Osteoblast (primary cell): ENCODE data around the gene OR52B6. TPM values are rescaled to one million over a fixed set of nuclear protein-coding genes. Genes with fewer than 3 reads are reported as not detected.

Experiments used
- DNase-seq: peaks from one replicate; pipeline ENCODE4 v3.0.0; 2011; ENCODE audit warnings: low spot score, mixed read lengths; ENCODE audit not compliant: insufficient read length; ENCODE audit errors: missing footprints
- H2AFZ ChIP-seq: 2 replicates; pipeline ENCODE4 v1.6.0; 2011; ENCODE audit warnings: mild to moderate bottlenecking, low read length
- H3K27ac ChIP-seq: 2 replicates; pipeline ENCODE4 v1.5.1; 2011; ENCODE audit warnings: mild to moderate bottlenecking, low read depth, low read length, moderate library complexity
- H3K27me3 ChIP-seq: 2 replicates; pipeline ENCODE4 v1.6.0; 2012; ENCODE audit warnings: mild to moderate bottlenecking, control low read depth, inconsistent platforms, low read length, moderate library complexity; ENCODE audit not compliant: insufficient read depth
- H3K36me3 ChIP-seq: 2 replicates; pipeline ENCODE4 v1.5.1; 2011; ENCODE audit warnings: mild to moderate bottlenecking, low read length, control low read depth, moderate library complexity; ENCODE audit not compliant: insufficient read depth
- H3K4me1 ChIP-seq: 2 replicates; pipeline ENCODE4 v1.5.1; 2011; ENCODE audit warnings: mild to moderate bottlenecking, low read length, control low read depth, moderate library complexity; ENCODE audit not compliant: insufficient read depth
- H3K4me2 ChIP-seq: 2 replicates; pipeline ENCODE4 v1.6.0; 2011; ENCODE audit warnings: mild to moderate bottlenecking, low read length; ENCODE audit not compliant: insufficient read depth
- H3K4me3 ChIP-seq: fragments of 200-600 bp; sonication (generic); 3 replicates; pipeline ENCODE4 v1.5.1; 2012; ENCODE audit warnings: mild to moderate bottlenecking, low read length, inconsistent platforms; ENCODE audit not compliant: insufficient read depth
- H3K79me2 ChIP-seq: 2 replicates; pipeline ENCODE4 v1.6.0; 2012; ENCODE audit warnings: mild to moderate bottlenecking, low read length, control low read depth, inconsistent platforms; ENCODE audit not compliant: insufficient read depth
- H3K9me3 ChIP-seq: 2 replicates; pipeline ENCODE4 v1.5.1; 2011; ENCODE audit warnings: low read depth, low read length, control low read depth
- H4K20me1 ChIP-seq: 2 replicates; pipeline ENCODE4 v1.6.0; 2012; ENCODE audit warnings: mild to moderate bottlenecking, low read length, control low read depth; ENCODE audit not compliant: insufficient read depth
- total RNA-seq: library from RNA; depleted of rRNA; stranded (reverse); fragments of >200 nt; gene quantifications from 2 replicates; pipeline ENCODE4 v1.2.3, GENCODE V29; 2012
- TF ChIP-seq, protein P1 (sequence below): IDR thresholded peaks from 2 replicates; pipeline ENCODE4 v1.5.1; 2011; ENCODE audit warnings: mild to moderate bottlenecking, low read depth, low read length, moderate library complexity; ENCODE audit errors: extremely low read depth

Gene OR52B6
- total RNA-seq, 1 donor, result not detected

- Histone ChIP-seq H3K27ac (peak overlapping the region; percentile 45), H3K4me1 (peaks cover 32% of the 10 kb centered on the region), H4K20me1 (no peaks in the 10 kb centered on the region), H3K4me2 (no peak overlapping the region), H3K9me3 (no peaks in the 10 kb centered on the region), H2AFZ (peak overlapping the region; percentile 50), H3K27me3 (no peaks in the 10 kb centered on the region), H3K4me3 (no peak overlapping the region), H3K79me2 (peaks cover 9% of the 10 kb centered on the region), H3K36me3 (peaks cover 3% of the 10 kb centered on the region)
- TF ChIP-seq, protein P1, sequence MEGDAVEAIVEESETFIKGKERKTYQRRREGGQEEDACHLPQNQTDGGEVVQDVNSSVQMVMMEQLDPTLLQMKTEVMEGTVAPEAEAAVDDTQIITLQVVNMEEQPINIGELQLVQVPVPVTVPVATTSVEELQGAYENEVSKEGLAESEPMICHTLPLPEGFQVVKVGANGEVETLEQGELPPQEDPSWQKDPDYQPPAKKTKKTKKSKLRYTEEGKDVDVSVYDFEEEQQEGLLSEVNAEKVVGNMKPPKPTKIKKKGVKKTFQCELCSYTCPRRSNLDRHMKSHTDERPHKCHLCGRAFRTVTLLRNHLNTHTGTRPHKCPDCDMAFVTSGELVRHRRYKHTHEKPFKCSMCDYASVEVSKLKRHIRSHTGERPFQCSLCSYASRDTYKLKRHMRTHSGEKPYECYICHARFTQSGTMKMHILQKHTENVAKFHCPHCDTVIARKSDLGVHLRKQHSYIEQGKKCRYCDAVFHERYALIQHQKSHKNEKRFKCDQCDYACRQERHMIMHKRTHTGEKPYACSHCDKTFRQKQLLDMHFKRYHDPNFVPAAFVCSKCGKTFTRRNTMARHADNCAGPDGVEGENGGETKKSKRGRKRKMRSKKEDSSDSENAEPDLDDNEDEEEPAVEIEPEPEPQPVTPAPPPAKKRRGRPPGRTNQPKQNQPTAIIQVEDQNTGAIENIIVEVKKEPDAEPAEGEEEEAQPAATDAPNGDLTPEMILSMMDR, result no peak
- no peak for DNase-seq
Observed at GRCh38 chr11:5603326-5603725, 22.6 kb downstream of the OR52B6 start.

DNA sequence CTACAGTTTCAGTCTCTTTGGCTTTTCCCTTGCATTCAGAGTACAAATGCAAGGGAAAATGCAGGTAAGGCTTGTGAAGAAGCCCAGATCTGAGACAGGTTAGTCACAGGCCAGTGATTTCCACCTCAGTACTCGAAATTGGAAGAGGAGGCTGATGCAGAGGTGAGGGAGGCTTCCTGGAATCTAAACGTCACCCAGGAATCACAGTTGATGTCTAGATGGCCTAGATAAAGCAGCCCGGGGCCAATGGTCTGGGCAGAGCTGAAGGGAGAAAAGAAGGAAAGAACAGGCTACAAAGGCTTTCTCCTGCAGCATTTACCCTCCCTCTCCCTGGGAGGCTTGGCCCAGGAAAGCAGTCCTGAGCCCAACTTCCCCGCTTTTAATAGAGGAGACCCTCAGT lies 24.2 kb downstream of the OR52B6 start:
- no peak overlapping the region for H3K27ac ChIP-seq
- H3K9me3 ChIP-seq, result no peaks in the 10 kb centered on the region
- H3K4me3 ChIP-seq, result no peak overlapping the region
- TF ChIP-seq, protein P1, result no peak
- H3K36me3 ChIP-seq, result peaks cover 3% of the 10 kb centered on the region
- H3K4me2 ChIP-seq, result no peak overlapping the region
- H3K27me3 ChIP-seq, result no peaks in the 10 kb centered on the region
- H3K79me2 ChIP-seq, result peaks cover 3% of the 10 kb centered on the region
- DNase-seq, result no peak
- no peaks in the 10 kb centered on the region for H4K20me1 ChIP-seq
- H2AFZ ChIP-seq, result no peak overlapping the region
- peaks cover 40% of the 10 kb centered on the region for H3K4me1 ChIP-seq

- H3K4me1 ChIP-seq, result peaks cover 36% of the 10 kb centered on the region
- peak overlapping the region; percentile 45 for H3K4me2 ChIP-seq
- no peaks in the 10 kb centered on the region for H4K20me1 ChIP-seq
- H3K79me2 ChIP-seq, result peaks cover 3% of the 10 kb centered on the region
- H3K27me3 ChIP-seq, result no peaks in the 10 kb centered on the region
- TF ChIP-seq, protein P1, result peak; percentile 36
- peak overlapping the region; percentile 32 for H2AFZ ChIP-seq
- peaks cover 3% of the 10 kb centered on the region for H3K36me3 ChIP-seq
- H3K27ac ChIP-seq, result peak overlapping the region; percentile 76
- peak; percentile 74 for DNase-seq
- H3K4me3 ChIP-seq, result peak overlapping the region; percentile 15
- H3K9me3 ChIP-seq, result no peaks in the 10 kb centered on the region
Observed at GRCh38 chr11:5605849-5606248, 25.2 kb downstream of the OR52B6 start.

- TF ChIP-seq, protein P1, result no peak
- no peak overlapping the region for H3K4me3 ChIP-seq
- no peaks in the 10 kb centered on the region for H3K9me3 ChIP-seq
- peaks cover 3% of the 10 kb centered on the region for H3K36me3 ChIP-seq
- peak overlapping the region; percentile 12 for H2AFZ ChIP-seq
- H3K27me3 ChIP-seq, result no peaks in the 10 kb centered on the region
- H3K27ac ChIP-seq, result peak overlapping the region; percentile 69
- H3K4me2 ChIP-seq, result no peak overlapping the region
- DNase-seq, result no peak
- H3K79me2 ChIP-seq, result no peaks in the 10 kb centered on the region
- no peaks in the 10 kb centered on the region for H4K20me1 ChIP-seq
- peaks cover 25% of the 10 kb centered on the region for H3K4me1 ChIP-seq
Observed at GRCh38 chr11:5608808-5609207, 28.1 kb downstream of the OR52B6 start.
